ENCODE measurements around the gene SCYGR8. TPM values are rescaled to one million over a fixed set of nuclear protein-coding genes. Genes with fewer than 3 reads are reported as not detected.

SCYGR8 gene
- total RNA-seq, 1 donor from 2014 or later = not detected

DNA sequence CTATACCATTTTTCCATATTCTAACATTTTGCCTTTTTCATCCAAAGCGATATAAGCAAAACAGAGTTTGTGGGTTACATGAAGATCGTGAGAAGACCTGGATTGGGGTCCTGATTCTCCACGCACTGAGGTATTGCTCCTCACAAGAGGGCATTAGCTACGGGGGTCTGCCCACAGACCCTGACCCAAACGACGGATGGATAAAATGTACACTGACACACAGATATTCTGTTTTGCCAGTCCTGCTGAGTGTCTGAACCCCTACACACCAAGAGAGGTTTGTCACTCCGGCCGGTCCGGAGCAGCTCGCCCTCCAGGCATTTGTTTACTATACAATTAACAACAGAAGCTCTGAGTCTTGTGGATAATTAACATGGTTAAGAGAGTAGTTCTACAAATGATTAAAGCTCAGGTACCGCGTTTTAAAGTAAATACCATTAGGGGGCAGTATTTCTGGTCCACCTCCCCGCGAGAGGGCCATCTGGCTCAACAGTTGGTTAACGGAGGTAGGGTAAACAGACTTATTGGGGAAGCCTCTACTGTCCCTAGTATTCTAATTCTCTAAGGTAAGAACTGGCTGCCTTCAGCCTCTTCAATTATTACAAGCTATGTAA, 28.4 kb downstream of the SCYGR8 start:
- H3K4me3 ChIP-seq (ENCODE audit: low read depth, low read length) = no peak overlapping the region
- DNase-seq (ENCODE audit: low read depth) = peak; percentile 52
- TF ChIP-seq, protein P1, sequence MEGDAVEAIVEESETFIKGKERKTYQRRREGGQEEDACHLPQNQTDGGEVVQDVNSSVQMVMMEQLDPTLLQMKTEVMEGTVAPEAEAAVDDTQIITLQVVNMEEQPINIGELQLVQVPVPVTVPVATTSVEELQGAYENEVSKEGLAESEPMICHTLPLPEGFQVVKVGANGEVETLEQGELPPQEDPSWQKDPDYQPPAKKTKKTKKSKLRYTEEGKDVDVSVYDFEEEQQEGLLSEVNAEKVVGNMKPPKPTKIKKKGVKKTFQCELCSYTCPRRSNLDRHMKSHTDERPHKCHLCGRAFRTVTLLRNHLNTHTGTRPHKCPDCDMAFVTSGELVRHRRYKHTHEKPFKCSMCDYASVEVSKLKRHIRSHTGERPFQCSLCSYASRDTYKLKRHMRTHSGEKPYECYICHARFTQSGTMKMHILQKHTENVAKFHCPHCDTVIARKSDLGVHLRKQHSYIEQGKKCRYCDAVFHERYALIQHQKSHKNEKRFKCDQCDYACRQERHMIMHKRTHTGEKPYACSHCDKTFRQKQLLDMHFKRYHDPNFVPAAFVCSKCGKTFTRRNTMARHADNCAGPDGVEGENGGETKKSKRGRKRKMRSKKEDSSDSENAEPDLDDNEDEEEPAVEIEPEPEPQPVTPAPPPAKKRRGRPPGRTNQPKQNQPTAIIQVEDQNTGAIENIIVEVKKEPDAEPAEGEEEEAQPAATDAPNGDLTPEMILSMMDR (conservative IDR thresholded peaks at IDR 0.05; ENCODE audit: low read depth, low read length) = peak; percentile 68

GRCh38 chr2:227774895-227775842, 29.5 kb downstream of the SCYGR8 start:
- no peak for DNase-seq (ENCODE audit: low read depth)
- TF ChIP-seq, protein P1 (conservative IDR thresholded peaks at IDR 0.05; ENCODE audit: low read depth, low read length) = no peak
- no peak overlapping the region for H3K4me3 ChIP-seq (ENCODE audit: low read depth, low read length)

- DNase-seq (ENCODE audit: low read depth) = no peak
- TF ChIP-seq, protein P1 (conservative IDR thresholded peaks at IDR 0.05; ENCODE audit: low read depth, low read length) = no peak
- no peak overlapping the region for H3K4me3 ChIP-seq (ENCODE audit: low read depth, low read length)
These were observed 35.4 kb downstream of the SCYGR8 start for GRCh38 chr2:227780981-227781615.

DNA sequence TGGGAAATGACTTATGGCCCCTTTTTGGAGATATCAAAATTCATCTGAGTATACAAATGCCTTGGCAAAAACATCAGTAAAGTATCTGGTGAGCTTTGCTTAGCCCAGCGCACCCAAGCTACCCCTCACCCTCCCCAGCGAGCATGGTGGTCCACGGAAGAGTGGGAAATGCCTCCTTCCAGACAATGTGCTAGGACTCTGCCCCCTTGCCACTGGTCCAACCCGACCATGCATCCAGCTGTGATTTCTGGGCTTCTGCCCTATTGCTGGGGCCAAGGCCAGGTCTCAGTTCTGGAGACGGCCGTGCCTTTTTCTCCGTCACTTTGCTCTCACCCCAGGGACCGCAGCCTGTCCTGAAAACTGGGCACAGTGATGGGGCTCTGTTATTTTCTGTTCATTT, 36.1 kb downstream of the SCYGR8 start:
- H3K4me3 ChIP-seq (ENCODE audit: low read depth, low read length) = no peak overlapping the region
- TF ChIP-seq, protein P1 (conservative IDR thresholded peaks at IDR 0.05; ENCODE audit: low read depth, low read length) = no peak
- no peak for DNase-seq (ENCODE audit: low read depth)

DNA sequence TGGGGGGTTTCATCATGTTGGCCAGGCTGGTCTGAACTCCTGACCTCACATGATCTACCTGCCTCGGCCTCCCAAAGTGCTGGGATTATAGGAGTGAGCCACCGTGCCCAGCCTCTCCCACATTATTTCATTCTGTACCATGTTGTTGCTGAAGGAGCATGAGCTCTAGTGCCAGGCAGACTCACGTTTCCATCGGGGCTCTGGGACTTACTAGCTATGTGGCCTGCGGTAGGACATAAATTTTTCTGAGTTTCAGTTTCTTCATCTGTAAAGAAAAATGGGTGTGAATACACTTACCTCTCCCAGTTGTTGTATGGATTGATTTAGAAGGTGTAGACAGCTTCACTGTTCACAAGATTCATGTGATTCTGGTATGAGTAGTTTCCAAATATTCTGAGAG, 37.1 kb downstream of the SCYGR8 start:
- no peak for DNase-seq (ENCODE audit: low read depth)
- TF ChIP-seq, protein P1 (conservative IDR thresholded peaks at IDR 0.05; ENCODE audit: low read depth, low read length) = no peak

GRCh38 chr2:227783404-227784138, 37.9 kb downstream of the SCYGR8 start:
- H3K4me3 ChIP-seq (ENCODE audit: low read depth, low read length) = no peak overlapping the region
- no peak for DNase-seq (ENCODE audit: low read depth)
- TF ChIP-seq, protein P1 (conservative IDR thresholded peaks at IDR 0.05; ENCODE audit: low read depth, low read length) = no peak

More for the DNA sequence above, 37.1 kb downstream of the SCYGR8 start:
- H3K4me3 ChIP-seq (ENCODE audit: low read depth, low read length) = no peak overlapping the region

All from epithelial cell of proximal tubule (primary cell).